Measurements from ENCODE around the gene PLPP6.

GRCh38 chr9:4706971-4707622 lies 45.0 kb downstream of the PLPP6 start:
- TF ChIP-seq ELF4 (IDR thresholded peaks at IDR 0.05) (no peak), FOXA1 (IDR thresholded peaks at IDR 0.05) (no peak), ARNT (IDR thresholded peaks at IDR 0.05) (no peak)
